Muscle of back (tissue), 11 donors: ENCODE results near the gene DIPK1B. TPM values are rescaled to one million over a fixed set of nuclear protein-coding genes. Genes with fewer than 3 reads are reported as not detected.
"Not testable (repeated sequence)": the region's sequence is repeated elsewhere in the genome, so short reads cannot be mapped to it uniquely, and the experiment has no call there.

Source experiments
- DNase-seq, 3 donors: peaks; one replicate each; pipeline versions ENCODE4 v3.0.0 to v3.0.0-alpha.2; 2013
- polyA plus RNA-seq, 10 donors: library from polyadenylated mRNA; unstranded; fragments of 120-200 nt; gene quantifications; one replicate each; pipeline ENCODE4 v1.2.1, GENCODE V29; 2013; ENCODE audit not compliant: insufficient read length in 10 of 10

DIPK1B gene
- polyA plus RNA-seq, 10 donors, result 12.0 to 23.5 (median 15.4) TPM

GRCh38 chr9:136765041-136765440 lies 52.7 kb downstream of the DIPK1B start:
- no peak for DNase-seq

DNA sequence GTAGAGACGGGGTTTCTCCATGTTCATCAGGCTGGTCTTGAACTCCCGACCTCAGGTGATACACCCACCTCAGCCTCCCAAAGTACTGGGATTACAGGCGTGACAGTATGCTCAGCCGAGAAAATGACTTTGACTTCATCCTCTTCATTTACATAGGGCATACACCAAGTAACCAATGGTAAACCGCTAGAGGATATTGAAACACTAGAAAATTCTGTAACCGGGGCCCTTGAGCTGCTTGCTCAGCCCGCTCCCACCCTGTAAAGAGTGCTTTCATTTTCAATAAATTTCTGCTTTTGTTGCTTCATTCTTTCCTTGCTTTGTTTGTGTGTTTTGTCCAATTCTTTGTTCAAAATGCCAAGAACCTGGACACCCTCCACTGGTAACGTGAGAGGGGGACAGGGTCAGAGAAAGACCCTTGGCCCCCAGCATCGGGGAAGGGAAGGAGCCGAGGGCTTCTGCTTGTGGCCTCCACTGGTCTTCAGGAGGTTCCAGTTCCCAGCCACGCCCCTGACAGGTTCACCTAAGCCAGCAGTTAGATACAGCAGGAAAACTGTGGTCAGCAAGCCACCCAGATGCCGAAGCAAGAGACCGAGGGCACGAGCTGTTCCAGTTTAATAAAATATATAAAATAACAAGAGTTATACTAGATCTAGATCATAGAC lies 53.5 kb downstream of the DIPK1B start:
- DNase-seq, result not testable (repeated sequence)

DNA sequence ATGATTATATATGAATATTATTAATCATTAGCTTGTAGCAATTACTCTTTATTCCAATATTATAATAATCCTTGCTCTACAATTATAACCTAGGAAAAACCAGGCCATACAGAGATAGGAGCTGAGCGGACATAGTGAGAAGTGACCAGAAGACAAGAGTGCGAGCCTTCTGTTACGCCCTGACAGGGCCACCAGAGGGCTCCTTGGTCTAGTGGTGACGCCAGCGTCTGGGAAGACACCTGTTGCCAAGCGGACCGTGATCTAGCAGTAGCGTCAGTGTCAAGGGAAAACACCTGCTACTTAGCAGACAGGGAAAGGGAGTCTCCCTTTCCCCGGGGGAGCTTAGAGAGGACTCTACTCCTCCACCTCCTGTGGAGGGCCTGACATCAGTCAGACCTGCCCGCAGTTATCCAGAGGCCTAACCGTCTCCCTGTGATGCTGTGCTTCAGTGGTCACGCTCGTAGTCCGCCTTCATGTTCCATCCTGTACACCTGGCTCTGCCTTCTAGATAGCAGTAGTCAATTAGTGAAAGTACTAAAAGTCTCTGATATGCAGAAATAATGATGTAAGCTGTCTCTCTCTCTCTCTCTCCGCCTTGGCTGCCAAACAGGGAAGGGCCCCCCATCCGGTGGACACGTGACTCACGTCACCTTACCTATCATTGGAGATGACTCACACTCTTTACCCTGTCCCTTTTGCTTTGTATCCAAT lies 54.2 kb downstream of the DIPK1B start:
- peak; percentile 46 to 55 (median 52) for DNase-seq

GRCh38 chr9:136769710-136770191 lies 57.4 kb downstream of the DIPK1B start:
- DNase-seq, result no peak

DNA sequence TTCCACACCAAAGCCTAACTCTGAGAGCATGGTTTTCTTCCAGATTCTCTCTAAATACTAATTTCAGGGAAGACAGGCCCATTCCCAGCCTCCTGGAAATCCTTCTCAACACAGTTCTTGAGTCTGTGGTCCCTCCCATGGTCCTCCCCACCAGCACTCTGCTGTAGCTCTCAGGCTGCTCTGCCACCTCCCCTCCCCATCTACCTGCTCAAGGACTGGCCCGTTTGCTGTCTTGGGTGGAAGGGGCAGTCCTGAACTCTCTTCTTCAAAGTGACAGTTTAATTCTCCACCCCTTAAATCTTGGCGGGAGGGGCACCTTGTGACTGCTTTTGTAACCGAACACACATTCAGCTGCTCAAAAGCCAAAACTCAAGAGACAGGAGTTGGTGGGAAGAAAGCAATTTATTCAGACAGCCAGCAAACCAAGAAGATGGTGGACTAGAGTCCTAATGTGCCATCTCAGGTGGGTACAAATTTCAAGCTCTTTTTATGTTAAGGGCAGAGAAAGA lies 59.6 kb downstream of the DIPK1B start:
- DNase-seq, result no peak

DNA sequence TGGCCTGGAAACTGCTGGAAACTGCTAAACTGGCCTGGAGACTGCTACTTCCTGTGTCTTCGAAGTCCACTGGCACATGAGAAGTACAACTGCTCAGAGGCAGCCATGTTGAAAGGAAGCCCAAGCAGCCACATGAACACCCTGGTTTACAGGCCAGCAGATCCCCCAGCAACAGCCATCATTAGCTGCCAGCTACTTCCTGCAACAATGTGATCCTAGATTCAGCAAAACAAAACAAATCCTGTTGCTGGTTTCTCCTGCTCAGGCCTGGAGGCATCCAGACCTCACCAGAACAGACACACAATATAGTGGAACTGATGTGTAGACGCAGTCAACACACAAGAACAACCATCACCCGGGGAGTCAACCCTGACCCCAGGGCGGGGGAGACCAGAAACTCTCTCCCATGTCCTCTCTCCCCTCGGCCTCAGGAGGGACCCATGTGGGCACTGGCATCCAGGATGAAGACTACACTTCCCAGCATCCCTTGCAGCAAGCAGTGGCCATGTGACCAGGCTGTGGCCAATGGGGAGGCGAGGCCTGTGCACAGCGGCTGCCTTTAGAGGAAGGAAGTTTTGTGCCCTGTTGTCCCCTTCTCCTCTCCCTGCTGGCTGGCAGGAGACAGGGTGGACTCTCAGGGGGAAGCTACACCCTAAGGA lies 61.1 kb downstream of the DIPK1B start:
- no peak for DNase-seq

Other genes with a start within 250 kb of the DIPK1B start
- gene SEC16A, start 229.5 kb upstream of the DIPK1B start, polyA plus RNA-seq, result 10 to 100 TPM; 31.4 to 50.7 (median 37.5) TPM
- 10 to 100 TPM; 16.5 to 34.7 (median 21.4) TPM for gene NOTCH1, start 166.5 kb upstream of the DIPK1B start, polyA plus RNA-seq
- 10 to 100 TPM; 45.3 to 73.9 (median 55.6) TPM for gene EGFL7, start 49.7 kb upstream of the DIPK1B start, polyA plus RNA-seq
- 10 to 100 TPM in 7 of 10 donors, 1 to 10 TPM in 3; 7.2 to 15.7 (median 11.3) TPM for gene AGPAT2, start 25.1 kb upstream of the DIPK1B start, polyA plus RNA-seq
- 10 to 100 TPM in 3 of 10 donors, 1 to 10 TPM in 7; 2.4 to 17.8 (median 8.8) TPM for gene LCN10, start 30.4 kb downstream of the DIPK1B start, polyA plus RNA-seq
- under 1 TPM in 1 of 10 donors, not detected in 9; 0.33 TPM for gene LCN6, start 36.0 kb downstream of the DIPK1B start, polyA plus RNA-seq
- gene LCN8, start 45.7 kb downstream of the DIPK1B start, polyA plus RNA-seq, result 10 to 100 TPM in 2 of 10 donors, 1 to 10 TPM in 8; 1.1 to 10.8 (median 7.8) TPM
- under 1 TPM; 0.22 to 0.95 (median 0.52) TPM for gene LCN15, start 51.9 kb downstream of the DIPK1B start, polyA plus RNA-seq
- gene TMEM141, start 78.8 kb downstream of the DIPK1B start, polyA plus RNA-seq, result 10 to 100 TPM; 24.8 to 43.7 (median 34.1) TPM
- 1 to 10 TPM; 1.1 to 3.3 (median 1.9) TPM for gene CCDC183, start 83.8 kb downstream of the DIPK1B start, polyA plus RNA-seq
- gene RABL6, start 95.4 kb downstream of the DIPK1B start, polyA plus RNA-seq, result 10 to 100 TPM; 41.0 to 59.7 (median 50.7) TPM
- gene AJM1, start 129.9 kb downstream of the DIPK1B start, polyA plus RNA-seq, result 1 to 10 TPM; 1.3 to 2.1 (median 1.7) TPM
- 100 to 1,000 TPM in 4 of 10 donors, 10 to 100 TPM in 6; 63.9 to 118 (median 81.7) TPM for gene PHPT1, start 136.8 kb downstream of the DIPK1B start, polyA plus RNA-seq
- 1 to 10 TPM; 2.0 to 5.6 (median 3.9) TPM for gene MAMDC4, start 139.8 kb downstream of the DIPK1B start, polyA plus RNA-seq
- gene EDF1, start 153.7 kb downstream of the DIPK1B start, polyA plus RNA-seq, result 100 to 1,000 TPM; 236 to 394 (median 310) TPM
- gene TRAF2, start 173.9 kb downstream of the DIPK1B start, polyA plus RNA-seq, result 10 to 100 TPM in 2 of 10 donors, 1 to 10 TPM in 8; 8.1 to 10.7 (median 9.6) TPM
- gene FBXW5, start 232.2 kb downstream of the DIPK1B start, polyA plus RNA-seq, result 10 to 100 TPM; 27.4 to 47.9 (median 34.4) TPM
- 1 to 10 TPM in 1 of 10 donors, under 1 TPM in 8, not detected in 1; 0.29 to 1.0 (median 0.51) TPM for gene C8G, start 232.7 kb downstream of the DIPK1B start, polyA plus RNA-seq
- gene LCN12, start 239.7 kb downstream of the DIPK1B start, polyA plus RNA-seq, result 1 to 10 TPM in 3 of 10 donors, under 1 TPM in 7; 0.25 to 1.2 (median 0.68) TPM